Activated CD8-positive, alpha-beta T cell treated with anti-CD3 and anti-CD28 coated beads for 36 hours (primary cell): ENCODE measurements around the gene ATPAF2. TPM values are rescaled to one million over a fixed set of nuclear protein-coding genes. Genes with fewer than 3 reads are reported as not detected.

ENCODE experiments used
- ATAC-seq: fragments of 200-7000 bp; cut with Tn5 transposase; one replicate; pipeline ENCODE4 v1.10.0; 2021; ENCODE audit warnings: mild to moderate bottlenecking, moderate library complexity
- CTCF ChIA-PET: fragments of 350-600 bp; sonication (Branson Sonifier 250); formaldehyde crosslinking; loops from one replicate; lab custom pipeline; 2021; ENCODE audit warnings: antibody characterized with exemption; lab: Charles Lee
- POLR2A ChIA-PET: fragments of 350-600 bp; sonication (Branson Sonifier 250); formaldehyde crosslinking; loops from one replicate; lab custom pipeline; 2021; ENCODE audit warnings: antibody characterized with exemption; lab: Charles Lee
- DNase-seq: peaks from one replicate; pipeline ENCODE4 v3.0.0-alpha.2; 2020
- H3K27ac Mint-ChIP-seq: one replicate; pipeline ENCODE4 v1.8.0; 2021; ENCODE audit warnings: mild to moderate bottlenecking, mixed read lengths
- H3K27me3 Mint-ChIP-seq: one replicate; pipeline ENCODE4 v1.8.0; 2021; ENCODE audit warnings: mixed read lengths
- H3K36me3 Mint-ChIP-seq: one replicate; pipeline ENCODE4 v1.8.0; 2021; ENCODE audit warnings: low read depth, mixed read lengths
- H3K4me1 Mint-ChIP-seq: one replicate; pipeline ENCODE4 v1.8.0; 2021; ENCODE audit warnings: low read depth, mixed read lengths
- H3K4me3 Mint-ChIP-seq: one replicate; pipeline ENCODE4 v1.8.0; 2021; ENCODE audit warnings: mild to moderate bottlenecking, moderate library complexity, mixed read lengths
- H3K9me3 Mint-ChIP-seq: one replicate; pipeline ENCODE4 v1.8.0; 2021; ENCODE audit warnings: mixed read lengths
- CTCF ChIP-seq: fragments of 200-600 bp; IDR thresholded peaks from one replicate; pipeline ENCODE4 v1.8.0; 2022; ENCODE audit warnings: antibody characterized with exemption, mild to moderate bottlenecking
- intact Hi-C: fragments of 100-400 bp; cut with micrococcal nuclease; formaldehyde crosslinking; loops from one replicate; pipeline ENCODE4 v1.10.0; 2022
- total RNA-seq, 2 experiments: library from RNA; stranded (reverse); gene quantifications; one replicate each; pipeline ENCODE4 v1.2.3, GENCODE V29; 2021

ATPAF2 gene
- total RNA-seq, 2 experiments from 2014 or later: 28.5 to 29.7 TPM

- POLR2A ChIA-PET: no interaction called here
- DNase-seq (no peak), ATAC-seq (no peak)
- no peaks in the 10 kb centered on the region for H3K36me3 Mint-ChIP-seq
- no peaks in the 10 kb centered on the region for H3K27me3 Mint-ChIP-seq
- no peak overlapping the region for H3K4me3 Mint-ChIP-seq
- no peak for TF ChIP-seq CTCF
- CTCF ChIA-PET: no interaction called here
- intact Hi-C loops: no loop called here
- H3K9me3 Mint-ChIP-seq: no peaks in the 10 kb centered on the region
- no peak overlapping the region for H3K27ac Mint-ChIP-seq
- peaks cover 2% of the 10 kb centered on the region for H3K4me1 Mint-ChIP-seq
Observed at GRCh38 chr17:17987901-17988300, 51.1 kb downstream of the ATPAF2 start.

GRCh38 chr17:17987187-17987896, 51.6 kb downstream of the ATPAF2 start:
- ChIA-PET CTCF (interaction anchor here (1.3 kb wide), 1 partner anchor 15 kb away, joined by 3 read pairs; the partner anchor contains the start of gene DRC3), POLR2A (no interaction called here)
- Mint-ChIP-seq H3K27ac (no peak overlapping the region), H3K36me3 (no peaks in the 10 kb centered on the region), H3K27me3 (no peaks in the 10 kb centered on the region), H3K9me3 (no peaks in the 10 kb centered on the region), H3K4me1 (peaks cover 2% of the 10 kb centered on the region), H3K4me3 (no peak overlapping the region)
- no peak for TF ChIP-seq CTCF
- intact Hi-C loops: no loop called here
- DNase-seq (no peak), ATAC-seq (no peak)

- Mint-ChIP-seq H3K9me3 (no peaks in the 10 kb centered on the region), H3K27me3 (no peaks in the 10 kb centered on the region), H3K4me1 (no peaks in the 10 kb centered on the region), H3K4me3 (no peak overlapping the region), H3K36me3 (no peaks in the 10 kb centered on the region), H3K27ac (no peak overlapping the region)
- intact Hi-C loops: no loop called here
- DNase-seq (peak; percentile 29), ATAC-seq (peak; percentile 77)
- peak; percentile 22 for TF ChIP-seq CTCF
- POLR2A ChIA-PET: interaction anchor here (1.1 to 1.2 kb wide), 2 partner anchors 7 to 13 kb away, joined by 3 read pairs; no protein-coding TSS in a partner anchor
- CTCF ChIA-PET: interaction anchor here (0.8 to 2.3 kb wide), 11 partner anchors 9 to 86 kb away, joined by 3 to 20 read pairs (median 4); partner anchors contain the start of gene DRC3
Observed at GRCh38 chr17:17985555-17985954, 53.4 kb downstream of the ATPAF2 start.

- CTCF ChIA-PET: interaction anchor here (0.8 to 2.3 kb wide), 13 partner anchors 9 to 86 kb away, joined by 3 to 20 read pairs (median 4); partner anchors contain the start of gene DRC3
- no peaks in the 10 kb centered on the region for H3K36me3 Mint-ChIP-seq
- H3K4me1 Mint-ChIP-seq: no peaks in the 10 kb centered on the region
- H3K9me3 Mint-ChIP-seq: no peaks in the 10 kb centered on the region
- no peaks in the 10 kb centered on the region for H3K27me3 Mint-ChIP-seq
- DNase-seq (no peak), ATAC-seq (no peak)
- no peak for TF ChIP-seq CTCF
- H3K4me3 Mint-ChIP-seq: no peak overlapping the region
- intact Hi-C loops: no loop called here
- POLR2A ChIA-PET: interaction anchor here (1.1 to 1.2 kb wide), 2 partner anchors 8 to 13 kb away, joined by 3 read pairs; no protein-coding TSS in a partner anchor
- no peak overlapping the region for H3K27ac Mint-ChIP-seq
Observed at GRCh38 chr17:17985153-17985552, 53.8 kb downstream of the ATPAF2 start.

GRCh38 chr17:17983776-17984175, 55.2 kb downstream of the ATPAF2 start:
- POLR2A ChIA-PET: interaction anchor here (1.2 kb wide), 1 partner anchor 54 kb away, joined by 3 read pairs; no protein-coding TSS in a partner anchor
- CTCF ChIA-PET: interaction anchor here (1.2 to 1.5 kb wide), 2 partner anchors 57 to 64 kb away, joined by 3 to 4 read pairs; no protein-coding TSS in a partner anchor
- Mint-ChIP-seq H3K4me3 (no peak overlapping the region), H3K9me3 (no peaks in the 10 kb centered on the region), H3K27ac (no peak overlapping the region), H3K4me1 (no peaks in the 10 kb centered on the region), H3K36me3 (no peaks in the 10 kb centered on the region), H3K27me3 (no peaks in the 10 kb centered on the region)
- ATAC-seq: no peak
- intact Hi-C loops: no loop called here
- no peak for TF ChIP-seq CTCF
- DNase-seq: no peak
